Calu3 (cell line): ENCODE results near the gene ZNF649. TPM values are rescaled to one million over a fixed set of nuclear protein-coding genes. Genes with fewer than 3 reads are reported as not detected.

Experiments
- Bru-seq: library from RNA; stranded (reverse); fragments of 400-500 nt; gene quantifications from one replicate; lab custom pipeline; 2021; lab: Mats Ljungman, UMichigan
- BruChase-seq, 2 experiments: library from RNA; stranded (reverse); fragments of 400-500 nt; gene quantifications; one replicate each; lab custom pipeline; 2021; lab: Mats Ljungman, UMichigan
- BruUV-seq: library from RNA; stranded (reverse); fragments of 400-500 nt; replicated peaks from 2 replicates; lab custom pipeline; 2021; lab: Mats Ljungman, UMichigan
- CTCF ChIA-PET: fragments of 300-600 bp; sonication (Branson Sonifier 250); formaldehyde crosslinking; loops from one replicate; lab custom pipeline; 2022; ENCODE audit warnings: antibody characterized with exemption; lab: Charles Lee
- DNase-seq: peaks from one replicate; pipeline ENCODE4 v3.0.0; 2022
- H3K27ac Mint-ChIP-seq: one replicate; pipeline ENCODE4 v1.8.0; 2022; ENCODE audit warnings: mixed read lengths; ENCODE audit not compliant: unreplicated experiment
- H3K27me3 Mint-ChIP-seq: one replicate; pipeline ENCODE4 v1.8.0; 2022; ENCODE audit warnings: mixed read lengths; ENCODE audit not compliant: unreplicated experiment
- H3K36me3 Mint-ChIP-seq: one replicate; pipeline ENCODE4 v1.8.0; 2022; ENCODE audit warnings: mild to moderate bottlenecking, moderate library complexity, mixed read lengths; ENCODE audit not compliant: insufficient read depth, unreplicated experiment
- H3K4me1 Mint-ChIP-seq: one replicate; pipeline ENCODE4 v1.8.0; 2022; ENCODE audit warnings: mild to moderate bottlenecking, low read depth, mixed read lengths; ENCODE audit not compliant: unreplicated experiment
- H3K4me3 Mint-ChIP-seq: one replicate; pipeline ENCODE4 v1.8.0; 2022; ENCODE audit warnings: mild to moderate bottlenecking, low read depth, moderate library complexity, mixed read lengths; ENCODE audit not compliant: unreplicated experiment
- H3K9me3 Mint-ChIP-seq: one replicate; pipeline ENCODE4 v1.8.0; 2022; ENCODE audit warnings: low read depth, mixed read lengths; ENCODE audit not compliant: unreplicated experiment
- intact Hi-C: fragments of 100-400 bp; cut with micrococcal nuclease; formaldehyde crosslinking; loops from one replicate; pipeline ENCODE4 v1.10.0; 2022; ENCODE audit not compliant: unreplicated experiment
- long read RNA-seq: library from polyadenylated mRNA; stranded (forward); transcript quantifications from one replicate; pipeline ENCODE4 v2.0.0, GENCODE V29; 2022
- total RNA-seq: library from RNA; stranded (reverse); gene quantifications from 2 replicates; pipeline ENCODE4 v1.2.3, GENCODE V29; 2022
- TF ChIP-seq, protein P1 (sequence below): fragments of 200-600 bp; IDR thresholded peaks from one replicate; pipeline ENCODE4 v1.8.0; 2022; ENCODE audit warnings: antibody characterized with exemption; ENCODE audit not compliant: unreplicated experiment

Gene ZNF649
- total RNA-seq (14.6 and 15.5 TPM in 2 replicates), Bru-seq, nascent RNA (percentile 81 among the genes with signal in this experiment), BruChase-seq, experiment 1, labeled RNA remaining after a 6-hour chase (percentile 58 among the genes with signal in this experiment), BruChase-seq, experiment 2, labeled RNA remaining after a 2-hour chase (percentile 66 among the genes with signal in this experiment)
- long read RNA-seq, transcript ZNF649-201 (5 exons, 3,197 nt): major isoform, 10 of 16 reads
- long read RNA-seq, partial matches to known transcripts: 1 of 16 reads
- long read RNA-seq, other reads (novel, unspliced or antisense): 5 of 16 reads

DNA sequence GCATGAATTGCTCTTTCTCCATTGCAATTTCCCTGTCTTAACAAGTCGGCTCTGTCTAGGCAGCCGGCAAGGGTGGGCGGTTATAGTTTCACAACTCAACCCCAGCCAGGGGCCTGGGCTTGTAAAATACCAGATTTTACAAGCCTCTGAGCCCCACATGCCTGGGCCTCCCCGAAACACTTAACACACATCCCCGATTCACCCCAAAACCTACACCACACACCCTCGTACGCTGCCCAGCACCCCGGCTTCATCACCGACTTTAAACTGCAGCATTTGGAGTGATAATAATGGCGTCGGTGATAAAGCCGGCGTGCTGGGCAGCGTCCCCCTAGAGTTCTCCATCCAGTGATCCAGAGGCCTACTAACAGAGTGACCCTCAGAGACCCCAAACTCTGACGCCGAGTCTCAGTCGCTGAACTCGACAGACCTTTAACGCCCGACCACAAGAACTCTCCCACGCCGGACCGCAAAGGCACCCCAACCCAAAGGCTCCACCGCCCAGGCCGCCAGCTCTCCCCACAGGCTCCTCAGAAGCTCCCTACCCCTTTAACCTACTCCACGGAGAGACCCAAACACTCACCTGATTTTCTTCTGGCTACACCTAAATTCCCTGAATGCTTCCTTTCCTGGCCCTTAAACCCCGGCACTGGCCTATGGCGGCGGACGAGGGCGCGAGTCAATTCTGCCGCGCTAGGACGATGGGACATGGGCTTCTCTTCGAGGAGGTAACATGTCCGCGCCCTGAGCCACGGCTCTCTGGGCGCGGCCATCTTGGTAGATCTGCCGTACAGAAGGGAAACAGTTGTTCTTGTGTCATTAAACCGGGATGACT lies at the start of gene ZNF649:
Gene ZNF649 (minus strand): TSS at position 687 of the 835 bp plus-strand sequence. CDS start 4,910 bp downstream, outside the sequence.
- peak within 1 kb of the TSS; percentile 86 for H3K4me3 Mint-ChIP-seq
- intact Hi-C loops: loop anchor here (2.0 kb wide), 2 partner anchors 16 to 22 kb away; partner anchors contain the start of gene ZNF613
- peaks cover 7% of the 10 kb centered on the region for H3K4me1 Mint-ChIP-seq
- H3K36me3 Mint-ChIP-seq: peaks cover 41% of the 10 kb centered on the region
- H3K27me3 Mint-ChIP-seq: no peaks in the 10 kb centered on the region
- DNase-seq: peak; percentile 87
- TF ChIP-seq, protein P1, sequence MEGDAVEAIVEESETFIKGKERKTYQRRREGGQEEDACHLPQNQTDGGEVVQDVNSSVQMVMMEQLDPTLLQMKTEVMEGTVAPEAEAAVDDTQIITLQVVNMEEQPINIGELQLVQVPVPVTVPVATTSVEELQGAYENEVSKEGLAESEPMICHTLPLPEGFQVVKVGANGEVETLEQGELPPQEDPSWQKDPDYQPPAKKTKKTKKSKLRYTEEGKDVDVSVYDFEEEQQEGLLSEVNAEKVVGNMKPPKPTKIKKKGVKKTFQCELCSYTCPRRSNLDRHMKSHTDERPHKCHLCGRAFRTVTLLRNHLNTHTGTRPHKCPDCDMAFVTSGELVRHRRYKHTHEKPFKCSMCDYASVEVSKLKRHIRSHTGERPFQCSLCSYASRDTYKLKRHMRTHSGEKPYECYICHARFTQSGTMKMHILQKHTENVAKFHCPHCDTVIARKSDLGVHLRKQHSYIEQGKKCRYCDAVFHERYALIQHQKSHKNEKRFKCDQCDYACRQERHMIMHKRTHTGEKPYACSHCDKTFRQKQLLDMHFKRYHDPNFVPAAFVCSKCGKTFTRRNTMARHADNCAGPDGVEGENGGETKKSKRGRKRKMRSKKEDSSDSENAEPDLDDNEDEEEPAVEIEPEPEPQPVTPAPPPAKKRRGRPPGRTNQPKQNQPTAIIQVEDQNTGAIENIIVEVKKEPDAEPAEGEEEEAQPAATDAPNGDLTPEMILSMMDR: no peak
- peak within 1 kb of the TSS; percentile 90 for H3K27ac Mint-ChIP-seq
- no TSS peak for BruUV-seq
- CTCF ChIA-PET: no interaction called here
- peaks cover 24% of the 10 kb centered on the region for H3K9me3 Mint-ChIP-seq

- intact Hi-C loops: no loop called here
- DNase-seq: no peak
- Mint-ChIP-seq H3K4me3 (no peak overlapping the region), H3K9me3 (peaks cover 23% of the 10 kb centered on the region), H3K4me1 (no peaks in the 10 kb centered on the region), H3K27me3 (no peaks in the 10 kb centered on the region), H3K27ac (no peak overlapping the region), H3K36me3 (peaks cover 18% of the 10 kb centered on the region)
- CTCF ChIA-PET: no interaction called here
- no TSS peak for BruUV-seq
- TF ChIP-seq, protein P1: no peak
These were observed 44.2 kb upstream of the ZNF649 start for GRCh38 chr19:51948975-51949374.

- CTCF ChIA-PET: no interaction called here
- Mint-ChIP-seq H3K27ac (no peak overlapping the region), H3K27me3 (no peaks in the 10 kb centered on the region), H3K9me3 (peaks cover 26% of the 10 kb centered on the region), H3K4me3 (no peak overlapping the region), H3K36me3 (peaks cover 40% of the 10 kb centered on the region), H3K4me1 (no peaks in the 10 kb centered on the region)
- BruUV-seq: no TSS peak
- TF ChIP-seq, protein P1: no peak
- DNase-seq: no peak
- intact Hi-C loops: no loop called here
These were observed 41.8 kb upstream of the ZNF649 start for GRCh38 chr19:51946602-51947001.

- no peaks in the 10 kb centered on the region for H3K4me1 Mint-ChIP-seq
- peaks cover 56% of the 10 kb centered on the region for H3K36me3 Mint-ChIP-seq
- CTCF ChIA-PET: no interaction called here
- H3K9me3 Mint-ChIP-seq: peaks cover 30% of the 10 kb centered on the region
- H3K27ac Mint-ChIP-seq: no peak overlapping the region
- intact Hi-C loops: no loop called here
- TF ChIP-seq, protein P1: no peak
- H3K4me3 Mint-ChIP-seq: no peak overlapping the region
- DNase-seq: no peak
- H3K27me3 Mint-ChIP-seq: no peaks in the 10 kb centered on the region
- BruUV-seq: no TSS peak
These were observed 40.2 kb upstream of the ZNF649 start for GRCh38 chr19:51944798-51945552.
